GM21723 (cell line): ENCODE data around the gene NBPF12.
"Not testable (repeated sequence)": the region's sequence is repeated elsewhere in the genome, so short reads cannot be mapped to it uniquely, and the experiment has no call there.

Source experiments
- ATAC-seq: cut with Tn5 transposase; IDR thresholded peaks from one replicate; pipeline ENCODE4 v1.9.1; 2021; ENCODE audit warnings: mild to moderate bottlenecking, moderate library complexity; ENCODE audit not compliant: unreplicated experiment

NBPF12 gene, protein sequence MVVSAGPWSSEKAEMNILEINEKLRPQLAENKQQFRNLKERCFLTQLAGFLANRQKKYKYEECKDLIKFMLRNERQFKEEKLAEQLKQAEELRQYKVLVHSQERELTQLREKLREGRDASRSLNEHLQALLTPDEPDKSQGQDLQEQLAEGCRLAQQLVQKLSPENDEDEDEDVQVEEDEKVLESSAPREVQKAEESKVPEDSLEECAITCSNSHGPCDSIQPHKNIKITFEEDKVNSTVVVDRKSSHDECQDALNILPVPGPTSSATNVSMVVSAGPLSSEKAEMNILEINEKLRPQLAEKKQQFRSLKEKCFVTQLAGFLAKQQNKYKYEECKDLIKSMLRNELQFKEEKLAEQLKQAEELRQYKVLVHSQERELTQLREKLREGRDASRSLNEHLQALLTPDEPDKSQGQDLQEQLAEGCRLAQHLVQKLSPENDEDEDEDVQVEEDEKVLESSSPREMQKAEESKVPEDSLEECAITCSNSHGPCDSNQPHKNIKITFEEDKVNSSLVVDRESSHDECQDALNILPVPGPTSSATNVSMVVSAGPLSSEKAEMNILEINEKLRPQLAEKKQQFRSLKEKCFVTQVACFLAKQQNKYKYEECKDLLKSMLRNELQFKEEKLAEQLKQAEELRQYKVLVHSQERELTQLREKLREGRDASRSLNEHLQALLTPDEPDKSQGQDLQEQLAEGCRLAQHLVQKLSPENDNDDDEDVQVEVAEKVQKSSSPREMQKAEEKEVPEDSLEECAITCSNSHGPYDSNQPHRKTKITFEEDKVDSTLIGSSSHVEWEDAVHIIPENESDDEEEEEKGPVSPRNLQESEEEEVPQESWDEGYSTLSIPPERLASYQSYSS (N-terminal part only)

DNA sequence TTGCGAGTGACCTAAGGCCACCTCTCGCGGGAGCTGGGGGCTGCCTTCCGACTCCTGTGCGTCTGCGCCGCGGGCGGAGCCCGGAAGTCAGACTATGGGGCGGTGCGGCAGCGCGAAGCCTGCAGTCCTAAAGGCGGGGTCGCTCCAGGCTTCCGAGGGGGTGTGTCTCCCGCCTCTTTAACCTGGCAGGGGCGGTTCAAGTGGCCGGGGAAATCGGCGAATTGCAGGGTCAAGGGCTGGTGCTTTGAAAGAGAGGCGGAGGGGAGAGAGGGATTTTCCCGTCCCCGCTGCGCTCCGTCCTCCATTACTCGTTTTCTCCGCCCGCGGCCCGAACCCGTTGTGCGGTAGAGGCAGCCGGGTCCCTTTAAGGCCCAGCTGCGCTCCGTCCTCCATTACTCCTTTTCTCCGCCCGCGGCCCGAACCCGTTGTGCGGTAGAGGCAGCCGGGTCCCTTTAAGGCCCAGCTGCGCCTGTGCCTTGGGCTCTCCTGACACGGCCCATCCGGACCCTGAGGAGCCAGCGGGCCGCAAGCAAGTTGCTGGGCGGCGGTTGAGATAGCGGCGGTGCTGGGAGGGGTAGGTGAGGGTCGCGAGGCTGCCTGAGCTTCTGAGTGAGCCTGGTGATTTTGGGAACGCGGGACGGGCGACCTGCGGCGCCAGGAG, at the start of gene NBPF12:
TSS of gene NBPF12 (plus strand) at position 83 of the 661 bp plus-strand sequence. CDS start 21,820 bp downstream, outside the sequence.
- peak; percentile 79 for ATAC-seq

DNA sequence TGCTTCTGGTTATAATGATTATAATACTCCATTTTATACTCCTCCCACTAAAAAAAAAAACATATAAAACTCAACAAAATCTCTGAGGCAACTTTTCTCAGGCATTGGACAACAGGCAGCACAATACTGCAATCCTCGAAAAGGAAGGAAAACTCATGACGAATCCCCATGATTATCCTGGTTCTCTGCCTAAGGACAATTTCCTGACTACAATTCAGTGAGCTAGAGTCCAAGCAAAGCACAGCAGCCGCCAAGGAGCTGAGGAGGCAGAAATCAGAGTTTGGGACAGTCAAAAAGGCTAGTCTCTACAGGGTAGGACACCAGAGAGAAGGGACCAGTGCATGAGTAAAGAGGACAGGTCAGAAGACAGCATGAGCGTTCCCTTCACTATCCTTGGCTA, 46.8 kb upstream of the NBPF12 start:
- ATAC-seq: not testable (repeated sequence)

DNA sequence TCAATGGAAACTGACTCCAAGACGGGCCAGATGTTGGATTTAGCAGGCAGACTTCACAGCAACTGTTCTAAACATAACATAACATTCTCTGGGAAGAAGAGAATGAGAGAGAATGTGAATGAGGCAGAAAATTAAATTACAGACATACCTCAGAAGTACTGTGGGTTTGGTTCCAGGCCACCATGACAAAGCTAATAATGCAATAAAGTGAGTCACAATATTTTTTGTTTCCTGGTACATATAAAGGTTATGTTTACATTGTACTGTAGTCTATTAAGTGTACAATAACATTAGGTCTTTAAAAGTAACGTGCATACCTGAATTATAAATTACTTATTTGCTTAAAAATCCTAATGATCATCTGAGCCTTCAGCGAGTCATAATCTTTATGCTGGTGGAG, 45.8 kb upstream of the NBPF12 start:
- not testable (repeated sequence) for ATAC-seq

DNA sequence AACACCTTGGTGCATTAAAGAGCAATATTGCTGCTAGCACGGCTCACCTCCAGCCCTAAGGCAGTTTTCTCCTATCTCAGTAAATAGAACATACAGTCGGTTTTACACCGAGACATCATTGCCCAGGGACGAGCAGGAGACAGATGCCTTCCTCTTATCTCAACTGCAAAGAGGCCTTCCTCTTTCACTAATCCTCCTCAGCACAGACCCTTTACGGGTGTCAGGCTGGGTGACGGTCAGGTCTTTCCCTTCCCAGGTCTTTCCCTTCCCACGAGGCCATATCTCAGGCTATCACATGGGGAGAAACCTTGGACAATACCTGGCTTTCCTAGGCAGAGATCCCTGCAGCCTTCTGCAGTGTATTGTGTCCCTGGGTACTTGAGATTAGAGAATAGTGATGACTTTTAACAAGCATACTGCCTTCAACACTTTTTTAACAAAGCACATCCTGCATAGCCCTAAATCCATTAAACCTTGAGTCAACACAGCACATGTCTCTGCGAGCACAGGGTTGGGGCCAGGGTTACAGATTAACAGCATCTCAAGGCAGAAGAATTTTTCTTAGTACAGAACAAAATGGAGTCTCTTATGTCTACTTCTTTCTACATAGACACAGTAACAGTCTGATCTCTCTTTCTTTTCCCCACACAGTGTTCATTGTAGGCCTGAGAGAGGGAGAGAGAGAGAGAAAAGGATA, 30.4 kb upstream of the NBPF12 start:
- ATAC-seq: not testable (repeated sequence)

DNA sequence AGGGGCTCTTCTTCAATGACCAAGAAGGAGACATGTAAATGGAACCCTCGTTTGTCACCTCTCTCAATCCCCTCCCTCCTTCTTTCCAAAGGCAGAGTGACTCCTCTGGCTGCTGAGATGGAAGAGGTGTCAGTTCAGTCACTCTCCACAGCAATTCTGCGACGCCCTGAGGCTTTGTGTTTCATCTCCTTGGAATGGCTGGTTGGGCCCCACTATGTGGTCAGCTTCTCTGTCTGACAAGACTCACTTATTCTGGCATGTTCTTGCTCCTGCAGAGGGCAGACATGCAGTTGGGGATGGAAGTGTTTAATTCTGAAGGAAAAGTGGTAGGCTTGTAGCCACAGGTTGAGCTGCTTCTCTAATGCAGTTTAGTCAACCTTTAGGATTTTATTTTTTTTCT, 25.1 kb upstream of the NBPF12 start:
- not testable (repeated sequence) for ATAC-seq

DNA sequence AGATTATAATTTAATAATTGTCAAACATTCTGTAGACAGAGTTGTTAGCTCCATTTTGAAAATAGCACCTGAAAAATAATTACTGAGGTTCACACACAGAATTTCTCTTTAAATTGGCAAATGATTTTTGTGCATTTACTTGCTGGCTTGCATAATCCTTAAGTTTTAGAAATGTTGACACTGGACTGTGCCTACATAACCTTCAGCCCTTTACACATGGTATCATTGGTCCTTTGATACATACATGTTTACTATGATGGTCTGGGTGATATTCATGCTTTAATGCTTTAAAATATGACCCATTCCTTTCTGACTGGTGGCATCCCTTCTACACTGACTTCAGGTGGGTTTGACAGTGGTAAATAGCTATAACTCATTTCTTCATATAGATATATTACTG, 17.3 kb upstream of the NBPF12 start:
- not testable (repeated sequence) for ATAC-seq

DNA sequence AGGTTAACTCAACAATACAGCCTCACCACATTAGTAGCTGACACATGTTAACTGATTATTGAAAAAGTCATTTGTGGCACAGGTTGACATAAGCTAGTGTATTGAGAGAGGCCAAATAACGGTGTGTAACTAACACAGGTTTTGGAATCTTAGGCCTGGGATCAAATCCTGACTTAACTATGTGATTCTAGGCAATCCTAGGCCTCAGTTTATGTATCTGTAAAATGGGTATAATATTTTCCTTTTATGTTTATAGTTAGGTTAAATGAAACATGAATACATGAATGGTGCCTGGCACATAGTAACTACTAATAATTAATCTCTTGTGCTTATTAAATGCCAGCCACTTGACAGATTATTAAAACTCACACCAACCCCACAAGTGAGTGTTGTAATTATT, 15.5 kb upstream of the NBPF12 start:
- ATAC-seq: not testable (repeated sequence)

DNA sequence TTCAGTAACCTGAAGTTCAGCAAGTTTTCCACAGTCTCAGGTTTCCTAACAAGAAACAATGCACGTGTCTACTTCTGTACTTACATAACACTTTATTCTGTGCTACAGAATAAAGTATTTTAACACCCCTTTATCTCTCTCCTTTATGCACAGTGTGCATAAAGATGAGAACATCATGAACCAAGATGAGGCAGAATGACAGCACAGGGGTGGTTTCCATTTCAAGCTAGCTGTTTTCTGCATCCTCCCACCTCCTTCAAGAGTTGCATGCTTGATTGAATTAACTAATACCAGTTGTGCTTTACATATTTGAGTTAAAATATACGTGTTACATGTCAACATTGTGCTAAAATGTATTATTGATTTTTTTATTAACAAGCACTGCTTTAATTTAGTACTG, 14.0 kb upstream of the NBPF12 start:
- not testable (repeated sequence) for ATAC-seq

DNA sequence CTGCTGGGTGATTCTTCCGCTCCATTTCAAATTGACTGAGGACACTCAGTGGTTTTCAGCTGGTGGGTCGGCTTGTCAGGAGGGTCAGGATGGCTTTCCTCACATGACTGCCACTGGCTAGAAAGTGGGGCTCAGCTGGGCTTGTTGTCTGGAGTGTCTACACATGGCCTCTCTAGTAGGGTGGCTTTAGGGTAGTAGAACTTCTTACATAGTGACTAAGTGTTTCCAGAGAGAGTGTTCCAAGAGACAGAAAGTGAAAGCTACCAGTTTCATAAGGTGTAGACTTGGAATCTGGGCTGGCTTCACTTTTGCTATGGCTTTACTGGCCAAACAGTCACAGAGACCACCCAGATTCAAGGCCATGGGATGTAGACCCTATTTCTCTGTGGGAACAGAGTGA, 11.7 kb upstream of the NBPF12 start:
- ATAC-seq: not testable (repeated sequence)

DNA sequence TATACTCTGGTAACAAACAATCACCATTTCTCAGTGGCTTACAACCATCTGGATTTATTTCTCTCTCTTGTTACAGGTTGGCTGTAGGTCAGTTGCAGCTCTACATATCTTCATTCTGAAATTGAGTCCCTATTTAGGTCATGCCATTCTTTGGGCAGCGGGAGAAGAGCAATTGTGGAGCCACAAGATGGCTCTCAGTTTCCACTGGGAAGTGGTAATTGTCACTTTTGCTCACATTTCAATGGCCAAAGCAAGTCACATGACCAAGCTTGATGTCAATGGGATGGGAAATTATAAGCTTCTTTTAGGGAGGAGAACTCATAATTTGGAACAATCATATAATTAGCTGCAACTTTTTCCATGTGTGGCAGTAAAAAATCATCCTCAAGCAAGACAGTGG, 7.9 kb upstream of the NBPF12 start:
- ATAC-seq: not testable (repeated sequence)

DNA sequence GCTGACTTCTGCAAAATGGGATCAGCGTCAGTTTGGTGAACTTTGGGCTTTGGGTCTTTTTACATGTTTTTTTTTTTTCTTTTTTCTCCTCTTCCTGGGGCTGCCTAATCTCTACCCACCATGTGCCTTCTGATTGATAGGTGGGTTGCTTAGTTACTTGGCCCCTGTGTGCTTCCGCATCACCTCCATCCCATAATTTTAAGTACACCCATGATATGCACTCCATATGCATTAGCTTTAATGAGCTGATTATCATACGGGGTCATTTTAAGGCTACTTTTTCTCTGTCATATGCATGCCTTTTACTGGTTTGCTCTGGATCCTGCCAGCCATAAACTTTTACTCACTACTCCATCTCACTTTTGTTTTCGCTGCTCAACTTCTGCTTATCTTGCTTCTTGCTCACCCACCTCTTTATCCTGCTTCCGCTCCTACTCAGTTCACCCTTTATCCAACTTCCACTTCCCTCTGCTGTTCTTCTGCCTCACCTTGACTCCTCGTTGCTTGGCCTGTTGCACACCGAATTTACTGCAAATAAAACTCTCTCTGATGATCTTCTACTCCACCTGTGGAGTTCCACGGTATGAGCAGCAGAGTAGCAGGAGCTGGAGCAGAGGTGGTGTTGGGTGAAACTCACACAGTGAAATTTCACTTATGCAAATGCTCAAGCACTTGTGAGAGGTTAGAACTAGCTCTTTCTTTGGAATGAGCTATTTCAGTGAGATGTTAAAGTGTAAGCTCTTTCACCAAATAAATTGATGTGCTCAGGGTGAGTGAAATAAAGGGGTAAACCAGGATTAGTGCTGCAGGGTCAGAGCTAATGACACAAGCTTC, 3.5 kb upstream of the NBPF12 start:
- ATAC-seq: peak; percentile 44

DNA sequence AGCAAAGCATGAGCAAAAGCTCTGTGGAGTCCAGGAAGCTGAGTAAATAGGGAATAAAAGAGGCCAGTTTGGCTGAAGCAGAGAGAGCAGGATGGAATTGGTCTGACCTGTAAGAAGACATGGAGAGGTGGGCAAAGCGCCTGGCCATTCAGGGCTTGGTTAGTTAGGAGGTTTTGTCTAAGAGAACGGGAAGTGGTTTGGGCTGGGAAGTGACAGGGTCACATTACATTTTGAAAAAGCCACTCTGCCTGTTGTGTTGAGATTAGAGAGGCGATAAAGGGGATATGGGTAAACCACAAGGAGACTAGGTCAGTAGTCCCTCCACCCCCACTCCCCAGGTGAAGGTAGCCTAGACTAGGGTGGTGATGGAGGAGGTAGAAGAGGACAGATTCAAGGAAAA, 662 bp upstream of the NBPF12 start:
- ATAC-seq: not testable (repeated sequence)

DNA sequence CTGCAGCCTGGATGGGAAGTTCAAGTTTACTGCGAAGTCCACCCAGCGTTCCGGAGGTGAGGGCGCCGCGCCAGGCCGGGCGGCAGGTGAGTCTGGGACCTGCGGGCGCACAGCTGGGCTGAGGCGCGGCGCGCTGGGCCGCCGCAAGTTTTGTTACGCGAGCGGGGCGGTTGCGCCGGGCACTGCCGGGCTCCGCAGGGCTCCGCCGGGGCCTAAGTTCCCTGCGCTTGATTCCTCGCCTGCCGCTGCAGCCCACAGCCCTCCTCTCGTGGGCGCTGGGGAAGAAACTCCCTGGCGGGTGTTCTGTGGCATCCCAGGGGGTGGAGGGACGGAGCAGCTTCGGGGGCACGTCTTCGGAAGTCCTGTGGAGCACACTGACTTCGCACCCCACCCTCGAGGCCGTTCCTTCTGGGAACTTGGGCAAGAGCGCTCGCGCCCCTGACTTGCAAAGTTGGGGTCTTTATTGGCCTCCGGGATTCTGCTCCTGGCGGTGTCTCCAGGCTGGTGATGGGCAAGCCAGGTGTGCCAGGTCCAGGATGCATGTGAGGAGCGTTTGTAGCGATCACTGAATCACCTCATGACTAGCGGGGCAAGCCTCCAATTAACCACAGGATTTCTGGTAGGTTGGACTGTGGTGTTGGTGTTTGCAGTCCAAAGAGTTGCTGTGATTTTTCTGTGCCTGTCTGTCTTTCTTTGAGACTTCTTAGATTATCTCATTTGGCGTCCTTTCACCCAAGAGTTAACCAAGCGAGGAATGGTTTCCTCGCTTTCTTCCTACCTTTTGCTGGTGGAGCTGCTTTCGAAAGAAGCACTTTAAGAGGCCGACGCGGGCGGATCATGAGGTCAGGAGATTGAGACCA, 1.0 kb downstream of the NBPF12 start:
- ATAC-seq: peak; percentile 27

DNA sequence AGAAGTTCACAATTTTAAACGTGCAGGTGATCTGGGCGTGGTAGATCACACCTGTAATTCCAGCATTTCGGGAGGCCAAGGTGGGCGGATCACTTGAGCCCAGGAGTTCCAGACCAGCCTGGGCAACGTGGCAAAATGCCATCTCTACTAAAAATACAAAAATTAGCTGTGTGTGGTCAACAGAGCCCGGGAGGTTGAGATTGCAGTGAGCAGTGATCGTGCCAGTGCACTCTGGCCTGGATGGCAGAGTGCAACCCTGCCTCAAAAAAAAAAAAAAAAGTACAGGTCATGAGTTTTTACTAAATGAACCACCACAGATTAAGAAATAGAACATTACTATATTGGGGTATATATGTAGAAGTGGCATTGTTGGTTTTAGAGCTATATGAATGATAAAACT, 2.2 kb downstream of the NBPF12 start:
- not testable (repeated sequence) for ATAC-seq

DNA sequence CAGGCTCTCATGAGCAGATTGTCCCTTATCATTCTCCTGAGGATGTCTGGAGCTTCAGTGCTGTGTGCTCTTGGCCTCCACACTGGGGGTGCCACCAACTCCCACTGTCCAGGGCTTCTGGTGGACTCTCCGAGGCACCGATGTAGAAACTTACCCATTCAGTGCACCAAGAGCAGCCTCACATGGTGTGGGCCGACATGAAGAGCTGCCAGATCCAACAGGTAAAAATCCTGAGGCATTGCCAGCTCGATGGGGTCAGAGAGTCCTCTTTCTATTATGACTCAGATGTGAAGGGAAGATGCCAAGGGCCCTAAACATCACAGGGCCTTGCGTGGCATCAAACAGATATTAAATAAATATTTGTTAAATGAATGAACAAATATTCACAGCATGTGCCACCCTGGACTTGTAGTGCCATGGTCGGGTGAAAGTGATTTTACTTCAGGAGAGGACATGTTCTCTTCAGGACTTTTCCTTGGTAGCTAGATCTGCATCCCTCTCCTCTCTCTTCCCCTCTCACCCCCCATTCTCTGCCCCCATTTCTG, 5.3 kb downstream of the NBPF12 start:
- ATAC-seq: not testable (repeated sequence)

DNA sequence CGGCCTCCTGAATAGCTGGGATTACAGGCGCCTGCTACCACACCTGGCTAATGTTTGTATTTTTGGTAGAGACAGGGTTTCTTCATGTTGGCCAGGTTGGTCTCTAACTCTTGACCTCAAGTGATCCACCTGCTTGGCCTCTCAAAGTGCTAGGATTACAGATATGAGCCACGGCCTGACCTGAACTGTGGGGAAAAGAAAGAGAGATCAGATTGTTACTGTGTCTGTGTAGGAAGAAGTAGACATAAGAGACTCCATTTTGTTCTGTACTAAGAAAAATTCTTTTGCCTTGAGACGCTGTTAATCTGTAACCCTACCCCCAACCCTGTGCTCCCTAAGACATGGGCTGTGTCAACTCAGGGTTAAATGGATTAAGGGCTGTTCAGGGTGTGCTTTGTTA, 10.0 kb downstream of the NBPF12 start:
- ATAC-seq: not testable (repeated sequence)

DNA sequence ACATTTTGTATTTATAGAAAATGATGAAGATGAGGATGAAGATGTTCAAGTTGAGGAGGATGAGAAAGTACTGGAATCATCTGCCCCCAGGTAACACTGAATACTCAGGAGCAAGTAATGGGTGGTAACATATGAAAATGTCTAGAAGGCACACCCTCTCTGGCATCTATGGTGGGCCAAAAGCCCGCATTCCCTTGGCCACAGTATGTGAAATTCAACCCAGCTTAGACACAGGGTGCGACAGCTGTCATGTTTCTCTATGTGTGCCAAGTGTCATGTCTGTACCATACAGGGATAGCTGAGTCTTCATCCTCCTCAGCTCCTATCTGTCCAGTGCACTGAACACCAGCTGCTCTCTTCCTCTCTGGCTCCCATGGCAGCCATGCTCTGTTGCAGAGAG, 26.2 kb downstream of the NBPF12 start:
- ATAC-seq: not testable (repeated sequence)

DNA sequence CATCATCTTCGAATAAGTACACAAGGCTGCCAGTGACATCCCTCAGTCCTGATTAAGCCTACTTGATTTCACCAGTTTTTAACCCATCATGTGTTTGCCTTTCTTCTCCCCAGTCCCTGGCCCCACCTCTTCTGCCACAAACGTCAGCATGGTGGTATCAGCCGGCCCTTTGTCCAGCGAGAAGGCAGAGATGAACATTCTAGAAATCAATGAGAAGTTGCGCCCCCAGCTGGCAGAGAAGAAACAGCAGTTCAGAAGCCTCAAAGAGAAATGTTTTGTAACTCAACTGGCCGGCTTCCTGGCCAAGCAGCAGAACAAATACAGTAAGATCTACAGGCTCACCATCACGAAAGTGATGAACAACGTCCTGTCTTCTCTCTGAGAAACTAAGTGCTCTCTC, 28.2 kb downstream of the NBPF12 start:
- ATAC-seq: not testable (repeated sequence)
